H1 (cell line): ENCODE results near the gene SYMPK. TPM values are rescaled to one million over a fixed set of nuclear protein-coding genes. Genes with fewer than 3 reads are reported as not detected.

Experiments
- CTCF ChIA-PET: fragments of 300-600 bp; sonication (Branson Sonifier 250); formaldehyde crosslinking; loops from one replicate; lab custom pipeline; 2021; ENCODE audit not compliant: partially characterized antibody; lab: Charles Lee
- POLR2A ChIA-PET: fragments of 300-600 bp; sonication (Branson Sonifier 250); formaldehyde crosslinking; loops from one replicate; lab custom pipeline; 2021; ENCODE audit warnings: inconsistent platforms; ENCODE audit not compliant: partially characterized antibody; lab: Charles Lee
- DNase-seq, 2 experiments: peaks; one replicate each; pipeline versions ENCODE4 v3.0.0 to v3.0.0-alpha.2; 2010 to 2022; ENCODE audit warnings: low spot score in 2 of 2, low read depth in 1 of 2, mixed read lengths in 1 of 2
- FAIRE-seq: peaks from 2 replicates; lab custom pipeline; 2011; peaks lifted over from hg19 to GRCh38; lab: Jason Lieb, UNC
- H2AFZ ChIP-seq: 2 replicates; pipeline ENCODE4 v1.8.1; 2012; ENCODE audit warnings: low read length, inconsistent platforms
- H2AK5ac ChIP-seq: 2 replicates; pipeline ENCODE4 v1.6.1; 2013; ENCODE audit warnings: low read depth, low read length
- H2BK120ac ChIP-seq: replicated peaks from 2 replicates; pipeline ENCODE3; 2013; ENCODE audit warnings: low read depth, low read length, inconsistent platforms
- H2BK12ac ChIP-seq: 2 replicates; pipeline ENCODE4 v1.6.1; 2013; ENCODE audit warnings: low read depth, low read length
- H2BK15ac ChIP-seq: 2 replicates; pipeline ENCODE4 v1.6.1; 2013; ENCODE audit warnings: low read length
- H2BK20ac ChIP-seq: 2 replicates; pipeline ENCODE4 v1.6.1; 2013; ENCODE audit warnings: low read length
- H2BK5ac ChIP-seq: 2 replicates; pipeline ENCODE4 v1.6.1; 2013; ENCODE audit warnings: low read depth, low read length
- H3K14ac ChIP-seq: 2 replicates; pipeline ENCODE4 v1.6.1; 2013; ENCODE audit warnings: inconsistent platforms; ENCODE audit not compliant: insufficient read length
- H3K18ac ChIP-seq: 2 replicates; pipeline ENCODE4 v1.6.1; 2013; ENCODE audit warnings: low read length; ENCODE audit errors: extremely low read depth
- H3K23ac ChIP-seq: 2 replicates; pipeline ENCODE4 v1.6.1; 2013; ENCODE audit warnings: inconsistent platforms; ENCODE audit not compliant: insufficient read length
- H3K23me2 ChIP-seq: 2 replicates; pipeline ENCODE4 v1.6.1; 2013; ENCODE audit warnings: low read depth, low read length
- H3K27ac ChIP-seq: 2 replicates; pipeline ENCODE4 v1.6.1; 2011; ENCODE audit warnings: low read depth, low read length, inconsistent platforms
- H3K27me3 ChIP-seq, 4 experiments: replicated peaks in 1 of 4; 1 replicate in 1 of 4; 2 replicates in 3 of 4; pipeline versions ENCODE4 v1.6.1 to v1.8.1; 2011 to 2013; ENCODE audit warnings: low read length in 3 of 4, mild to moderate bottlenecking in 3 of 4, inconsistent platforms in 2 of 4, mixed read lengths in 2 of 4, moderate library complexity in 1 of 4; ENCODE audit not compliant: control insufficient read depth in 3 of 4, insufficient read depth in 3 of 4; ENCODE audit errors: extremely low read depth in 1 of 4
- H3K36me3 ChIP-seq, 4 experiments: 2 replicates each; pipeline versions ENCODE4 v1.6.1 to v1.8.1; 2011 to 2013; ENCODE audit warnings: mild to moderate bottlenecking in 4 of 4, low read length in 3 of 4, moderate library complexity in 2 of 4, control low read depth in 1 of 4, inconsistent platforms in 1 of 4; ENCODE audit not compliant: insufficient read depth in 4 of 4, control insufficient read depth in 2 of 4
- H3K4ac ChIP-seq: replicated peaks from 2 replicates; pipeline ENCODE3; 2013; ENCODE audit warnings: low read length, low read depth, mixed read lengths, inconsistent platforms; ENCODE audit not compliant: insufficient read length
- H3K4me1 ChIP-seq, 4 experiments: replicated peaks in 1 of 4; 1 replicate in 1 of 4; 2 replicates in 3 of 4; pipeline versions ENCODE4 v1.6.1 to v1.8.1; 2011 to 2013; ENCODE audit warnings: low read length in 3 of 4, inconsistent platforms in 2 of 4, mixed read lengths in 1 of 4; ENCODE audit not compliant: insufficient read depth in 4 of 4, control insufficient read depth in 3 of 4
- H3K4me2 ChIP-seq, 2 experiments: 2 replicates each; pipeline versions ENCODE4 v1.6.1 to v1.8.1; 2011 to 2013; ENCODE audit warnings: low read depth in 2 of 2, low read length in 2 of 2, control low read depth in 1 of 2, inconsistent platforms in 1 of 2, mild to moderate bottlenecking in 1 of 2; ENCODE audit not compliant: insufficient read depth in 1 of 2
- H3K4me3 ChIP-seq, 4 experiments: fragments of 200-600, 300-600 bp in 1 of 4; sonication (generic), shearing (Covaris generic), sonication (Bioruptor Twin) in 1 of 4; 2 replicates each; pipeline versions ENCODE4 v1.5.1 to v1.8.1; 2011 to 2016; ENCODE audit warnings: low read length in 4 of 4, low read depth in 3 of 4, control low read depth in 2 of 4, inconsistent platforms in 2 of 4, mild to moderate bottlenecking in 2 of 4, mixed read lengths in 1 of 4, moderate library complexity in 1 of 4; ENCODE audit not compliant: insufficient read depth in 2 of 4; ENCODE audit errors: extremely low read depth in 1 of 4
- H3K56ac ChIP-seq: replicated peaks from 2 replicates; pipeline ENCODE3; 2013; ENCODE audit warnings: low read depth, mild to moderate bottlenecking, mixed read lengths, low read length, inconsistent platforms; ENCODE audit not compliant: insufficient read length
- H3K79me1 ChIP-seq: 2 replicates; pipeline ENCODE4 v1.6.1; 2013; ENCODE audit warnings: low read depth, low read length, control low read depth
- H3K79me2 ChIP-seq, 2 experiments: 2 replicates each; pipeline versions ENCODE4 v1.6.1 to v1.8.1; 2012 to 2013; ENCODE audit warnings: low read length in 2 of 2, mild to moderate bottlenecking in 2 of 2, inconsistent platforms in 1 of 2; ENCODE audit not compliant: insufficient read depth in 2 of 2, control insufficient read depth in 1 of 2
- H3K9ac ChIP-seq, 4 experiments: replicated peaks in 1 of 4; 1 replicate in 1 of 4; 2 replicates in 3 of 4; pipeline versions ENCODE4 v1.6.1 to v1.8.1; 2011 to 2013; ENCODE audit warnings: low read depth in 3 of 4, low read length in 3 of 4, control low read depth in 2 of 4, mild to moderate bottlenecking in 2 of 4, moderate library complexity in 2 of 4, inconsistent platforms in 1 of 4; ENCODE audit errors: extremely low read depth in 1 of 4
- H3K9me3 ChIP-seq, 2 experiments: 2 replicates each; pipeline versions ENCODE4 v1.6.1 to v1.8.1; 2012 to 2013; ENCODE audit warnings: mild to moderate bottlenecking in 2 of 2, moderate library complexity in 2 of 2, control low read depth in 1 of 2, inconsistent platforms in 1 of 2, low read depth in 1 of 2, low read length in 1 of 2, mixed read lengths in 1 of 2; ENCODE audit not compliant: insufficient read depth in 2 of 2
- H4K20me1 ChIP-seq, 2 experiments: replicated peaks in 1 of 2; 2 replicates each; pipeline versions ENCODE3 to v1.8.1; 2011 to 2013; ENCODE audit warnings: inconsistent platforms in 2 of 2, low read length in 2 of 2, mild to moderate bottlenecking in 1 of 2; ENCODE audit not compliant: insufficient read depth in 2 of 2, control insufficient read depth in 1 of 2
- H4K5ac ChIP-seq: 2 replicates; pipeline ENCODE4 v1.6.1; 2013; ENCODE audit warnings: low read length, low read depth, mixed read lengths, inconsistent platforms; ENCODE audit not compliant: insufficient read length
- H4K8ac ChIP-seq: 2 replicates; pipeline ENCODE4 v1.8.0; 2013; ENCODE audit warnings: mild to moderate bottlenecking, moderate library complexity, low read length, inconsistent platforms; ENCODE audit not compliant: insufficient read depth; ENCODE audit errors: extremely low read depth
- H4K91ac ChIP-seq: replicated peaks from 2 replicates; pipeline ENCODE3; 2013; ENCODE audit warnings: low read length, mixed read lengths, inconsistent platforms; ENCODE audit not compliant: insufficient read length
- ASH2L ChIP-seq: fragments of 200-600, 300-600 bp; sonication (generic); IDR thresholded peaks from one replicate; pipeline ENCODE4 v1.7.1; 2017; ENCODE audit warnings: low read length
- BACH1 ChIP-seq: IDR thresholded peaks from 2 replicates; pipeline ENCODE4 v1.6.1; 2012; ENCODE audit warnings: low read length, improper control_type of control experiment
- CBX8 ChIP-seq: fragments of 300-800, 300-1000 bp; sonication (generic); IDR thresholded peaks from 2 replicates; pipeline ENCODE4 v1.7.1; 2016; ENCODE audit warnings: low read depth, low read length, borderline replicate concordance
- CEBPB ChIP-seq: IDR thresholded peaks from 2 replicates; pipeline ENCODE4 v1.6.1; 2012; ENCODE audit warnings: low read depth, low read length
- HDAC6 ChIP-seq: IDR thresholded peaks from one replicate; pipeline ENCODE4 v1.7.1; 2012; ENCODE audit warnings: low read depth, mild to moderate bottlenecking, inconsistent platforms, low read length, moderate library complexity
- JUND ChIP-seq: IDR thresholded peaks from 2 replicates; pipeline ENCODE4 v1.6.1; 2011; ENCODE audit warnings: mild to moderate bottlenecking, improper control_type of control experiment, low read length
- KDM5A ChIP-seq: fragments of 200-600 bp; IDR thresholded peaks from 2 replicates; pipeline ENCODE4 v1.7.1; 2012; ENCODE audit warnings: mild to moderate bottlenecking, low read length, inconsistent platforms, mixed read lengths
- MAFK ChIP-seq: IDR thresholded peaks from 2 replicates; pipeline ENCODE4 v1.6.1; 2012; ENCODE audit warnings: low read depth, mild to moderate bottlenecking, improper control_type of control experiment, low read length
- NANOG ChIP-seq: IDR thresholded peaks from 2 replicates; pipeline ENCODE4 v1.6.1; 2011; ENCODE audit warnings: low read length, low read depth, mild to moderate bottlenecking, inconsistent platforms; ENCODE audit not compliant: insufficient read depth, poor library complexity, severe bottlenecking
- SRF ChIP-seq: IDR thresholded peaks from 2 replicates; pipeline ENCODE4 v1.6.1; 2011; ENCODE audit warnings: mild to moderate bottlenecking, low read depth, low read length, moderate library complexity
- TEAD4 ChIP-seq: IDR thresholded peaks from 2 replicates; pipeline ENCODE4 v1.6.1; 2012; ENCODE audit warnings: low read depth, low read length, inconsistent platforms, mixed read lengths
- YY1 ChIP-seq: IDR thresholded peaks from 2 replicates; pipeline ENCODE4 v1.6.1; 2011; ENCODE audit warnings: low read depth, mild to moderate bottlenecking, low read length
- WGBS, 2 experiments: shearing (Covaris generic) in 1 of 2; methylation state at CpG; one replicate each; pipeline versions ENCODE4 v1.1.6 to v1.1.7; 2013 to 2015; ENCODE audit warnings: low lambda C conversion rate in 2 of 2, mixed read lengths in 2 of 2, inconsistent platforms in 1 of 2, low coverage in 1 of 2, missing lambda C conversion rate in 1 of 2; ENCODE audit not compliant: insufficient replicate concordance in 2 of 2, insufficient coverage in 1 of 2, insufficient read length in 1 of 2; ENCODE audit errors: extremely low coverage in 1 of 2, missing lambda C conversion rate in 1 of 2; 5-methylcytosine and 5-hydroxymethylcytosine counted together
- polyA plus RNA-seq, 7 experiments: library from polyadenylated mRNA; depleted of rRNA in 3 of 7; stranded (reverse) in 5 of 7; unstranded in 2 of 7; fragments of >200 nt in 5 of 7; fragments of 200-250 nt in 2 of 7; gene quantifications; 1 replicate in 5 of 7; 2 replicates in 1 of 7; 4 replicates in 1 of 7; pipeline versions ENCODE4 v1.2.1 to v1.2.3, GENCODE V29; 2011 to 2013; ENCODE audit warnings: missing spikeins in 2 of 7, mixed read lengths in 2 of 7
- total RNA-seq: library from RNA; stranded (reverse); fragmentation: NEBNext Ultra II Directional; extraction: Animal tissue kit (Norgen Biotek cat#: 25700); gene quantifications from 2 replicates; pipeline ENCODE4 v1.2.1, GENCODE V29; 2021
- TF ChIP-seq, protein P1 (sequence below): IDR thresholded peaks from 2 replicates; pipeline ENCODE4 v1.6.1; 2011; ENCODE audit warnings: low read depth, mild to moderate bottlenecking, low read length; ENCODE audit not compliant: insufficient read depth
- TF ChIP-seq, protein P2 (sequence below): IDR thresholded peaks from 2 replicates; pipeline ENCODE4 v1.6.1; 2012; ENCODE audit warnings: inconsistent platforms

Gene SYMPK
- total and polyA plus RNA-seq, 2 of the 8 experiments (the other 6 are each of a cell fraction or from before 2014, with no cell fraction given): 93.6 to 99.5 TPM

DNA sequence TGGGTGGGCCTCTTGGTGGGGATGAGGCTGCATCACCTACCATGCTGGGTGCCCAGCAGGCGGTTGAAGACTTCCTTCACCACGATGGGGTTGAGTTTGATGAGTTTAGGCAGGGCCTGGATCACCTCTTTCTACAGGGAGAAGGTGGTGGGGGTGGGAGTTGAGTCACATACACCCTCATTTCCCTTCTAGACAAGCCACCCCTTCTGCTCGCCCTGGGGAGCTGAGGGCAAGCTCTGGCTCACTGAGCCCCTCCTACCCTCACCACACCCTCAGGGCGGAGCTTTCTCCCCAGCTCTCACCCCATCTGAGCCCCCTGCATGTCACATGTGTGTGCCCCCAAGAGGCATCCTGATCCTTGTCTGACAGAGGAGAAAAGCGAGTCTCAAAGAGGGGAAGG is 40.2 kb downstream of the SYMPK start:
- Histone ChIP-seq H3K23me2 (no peaks in the 10 kb centered on the region), H3K4me1 (peaks cover 0 to 9% (median 7%) of the 10 kb centered on the region in 4 experiments; a peak in 5 of 7 replicates), H3K4ac (no peak overlapping the region), H3K4me3 (no peak overlapping the region), H3K36me3 (peaks cover 29 to 53% (median 49%) of the 10 kb centered on the region in 4 experiments), H2BK15ac (no peak overlapping the region), H3K79me1 (no peaks in the 10 kb centered on the region; the same call in 1 of the 2 replicates), H2BK120ac (no peak overlapping the region), H3K14ac (no peak overlapping the region), H3K23ac (no peak overlapping the region), H4K20me1 (peaks cover 5 to 12% of the 10 kb centered on the region in 2 experiments), H3K9ac (no peak overlapping the region), H2AK5ac (no peak overlapping the region), H4K5ac (no peak overlapping the region), H2AFZ (no peak overlapping the region), H3K18ac (no peak overlapping the region), H3K79me2 (no peaks in the 10 kb centered on the region), H3K4me2 (no peak overlapping the region), H3K27ac (no peak overlapping the region), H4K91ac (no peak overlapping the region), H2BK5ac (no peak overlapping the region), H3K27me3 (no peaks in the 10 kb centered on the region), H4K8ac (no peak overlapping the region; the same call in 1 of the 2 replicates), H3K9me3 (no peaks in the 10 kb centered on the region), H2BK12ac (no peak overlapping the region), H3K56ac (no peak overlapping the region), H2BK20ac (no peak overlapping the region)
- TF ChIP-seq CBX8 (no peak), TEAD4 (no peak), HDAC6 (no peak), CEBPB (no peak), ASH2L (no peak), MAFK (no peak), BACH1 (no peak), NANOG (no peak), SRF (no peak), JUND (no peak), YY1 (no peak), KDM5A (no peak)
- TF ChIP-seq, protein P1, sequence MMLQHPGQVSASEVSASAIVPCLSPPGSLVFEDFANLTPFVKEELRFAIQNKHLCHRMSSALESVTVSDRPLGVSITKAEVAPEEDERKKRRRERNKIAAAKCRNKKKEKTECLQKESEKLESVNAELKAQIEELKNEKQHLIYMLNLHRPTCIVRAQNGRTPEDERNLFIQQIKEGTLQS: no peak
- TF ChIP-seq, protein P2, sequence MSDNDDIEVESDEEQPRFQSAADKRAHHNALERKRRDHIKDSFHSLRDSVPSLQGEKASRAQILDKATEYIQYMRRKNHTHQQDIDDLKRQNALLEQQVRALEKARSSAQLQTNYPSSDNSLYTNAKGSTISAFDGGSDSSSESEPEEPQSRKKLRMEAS: no peak
- ChIA-PET CTCF (interaction anchor here (0.7 to 2.3 kb wide), 7 partner anchors 8 to 60 kb away, joined by 3 to 9 read pairs (median 5); partner anchors contain the start of gene RSPH6A), POLR2A (interaction anchor here (0.7 to 3.0 kb wide), 4 partner anchors 21 to 64 kb away, joined by 3 to 10 read pairs (median 4); partner anchors contain the start of gene SYMPK)
- 89% methylated on average over 5 of the region's 5 CpGs; no CpG with 5 or more reads in 1 of the 2 experiments for WGBS, 2 experiments
- no peak for DNase-seq
- FAIRE-seq: no peak
